Activated naive CD4-positive, alpha-beta T cell treated with Interleukin-2 at 50 U/mL for 16 hours (primary cell): ENCODE results near the gene SNX32.

Experiments used
- DNase-seq: peaks from one replicate; pipeline ENCODE4 v3.0.0-alpha.2; 2020

Gene SNX32

GRCh38 chr11:65869643-65870306, 36.0 kb downstream of the SNX32 start:
- DNase-seq, result no peak

GRCh38 chr11:65870307-65870658, 36.5 kb downstream of the SNX32 start:
- no peak for DNase-seq

GRCh38 chr11:65870706-65871681, 37.2 kb downstream of the SNX32 start:
- DNase-seq, result no peak

DNA sequence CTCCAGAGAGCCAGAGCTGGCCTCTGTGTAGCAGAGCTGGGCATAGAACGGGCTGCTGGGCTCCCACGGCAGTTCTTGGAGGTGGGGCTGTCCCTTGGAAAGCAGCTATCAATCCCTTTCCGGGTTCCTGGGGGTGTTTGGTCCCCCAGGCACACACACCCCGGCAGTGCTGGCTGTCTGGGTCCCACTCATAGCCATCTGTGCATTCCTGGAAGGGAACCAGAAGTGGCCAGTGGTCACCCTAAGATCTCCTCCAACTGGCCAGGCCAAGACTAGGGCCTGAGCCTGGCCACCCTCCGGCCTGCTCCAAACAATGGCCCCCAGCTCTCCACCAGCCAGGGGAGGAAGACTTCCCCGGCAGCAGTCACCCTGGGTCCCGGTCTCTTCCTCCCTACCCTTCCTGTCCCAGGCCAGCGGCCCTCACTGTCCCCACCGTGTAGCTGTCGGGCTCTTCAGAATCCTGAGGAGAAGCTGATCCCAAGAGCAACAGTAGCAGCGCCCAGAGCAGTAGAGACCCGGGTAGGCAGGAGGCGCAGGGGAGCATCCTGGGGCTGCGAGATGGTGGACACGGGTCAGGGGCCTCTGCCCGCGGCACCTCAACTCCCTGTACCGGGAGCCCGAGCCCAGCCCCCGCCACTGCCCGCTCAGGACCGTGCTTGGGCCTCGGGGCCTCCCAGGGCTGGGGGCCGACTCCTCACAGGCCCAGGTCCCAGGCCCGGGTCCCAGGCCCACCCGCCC, 38.2 kb downstream of the SNX32 start:
- DNase-seq, result no peak

DNA sequence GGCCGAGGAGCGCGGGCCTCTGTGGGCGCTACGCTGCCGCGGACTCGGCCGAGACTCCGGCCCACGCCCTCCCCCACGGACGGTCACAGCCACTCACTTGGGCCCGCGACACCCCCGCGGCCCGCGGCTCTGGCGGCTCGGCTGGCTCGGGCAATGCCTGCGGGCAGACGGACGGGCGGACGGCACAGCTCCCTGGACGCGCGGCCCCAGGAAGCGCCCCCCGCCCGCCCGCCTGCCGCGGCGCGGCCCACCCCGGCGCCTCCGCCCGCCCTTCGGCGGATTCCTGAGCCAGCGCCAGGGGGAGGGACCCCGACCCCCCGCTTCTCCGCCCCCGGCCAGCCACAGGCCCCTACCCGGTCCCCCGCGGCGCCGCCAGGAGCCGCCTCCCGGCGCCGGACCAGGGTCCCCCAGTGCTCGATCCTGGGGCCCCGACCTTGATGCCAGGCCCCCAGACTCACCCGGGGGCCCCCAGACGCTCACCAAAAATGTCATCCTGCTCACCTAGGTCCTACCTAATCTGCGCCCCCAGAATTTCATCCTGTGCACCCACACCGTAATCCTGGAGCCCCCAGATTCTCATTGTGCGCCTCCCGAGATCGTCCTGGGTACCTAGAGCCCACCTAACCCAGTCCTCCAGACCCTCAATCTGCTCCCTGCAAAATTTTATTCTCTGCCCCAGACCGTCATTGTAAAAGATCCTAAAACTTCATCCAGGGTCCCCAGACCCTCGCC, 39.0 kb downstream of the SNX32 start, which contains the start of gene EFEMP2:
Gene EFEMP2, minus strand, starts transcription at position 215 of the 732 bp plus-strand sequence. CDS start 446 bp downstream, outside the sequence.
- no peak for DNase-seq

- DNase-seq, result peak; percentile 95
These were observed 39.8 kb downstream of the SNX32 start for GRCh38 chr11:65873318-65874156.

DNA sequence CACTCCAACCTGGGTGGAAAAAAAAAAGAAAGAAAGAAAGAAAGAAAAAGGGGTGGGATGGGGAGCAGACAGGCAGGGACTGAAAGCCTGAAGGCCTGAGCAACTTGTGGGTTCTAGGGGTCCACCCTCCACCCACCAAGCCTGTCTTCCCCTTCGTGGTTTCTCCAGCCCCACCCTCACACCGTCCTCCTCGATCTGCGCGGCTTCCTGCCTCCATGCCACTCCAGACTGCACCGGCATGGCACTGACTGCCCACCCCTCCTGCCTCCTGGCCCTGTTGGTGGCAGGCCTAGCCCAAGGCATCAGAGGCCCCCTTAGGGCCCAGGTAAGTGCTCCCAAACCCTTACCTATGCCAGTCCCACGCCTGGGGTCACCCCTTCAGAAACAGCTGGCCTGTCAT, 45.9 kb downstream of the SNX32 start, which contains the start of gene CTSW:
Gene CTSW, plus strand, starts transcription at position 221 of the 400 bp plus-strand sequence. Its CDS starts 18 bp downstream, at position 239.
- DNase-seq, result peak; percentile 38

- DNase-seq, result no peak
These were observed 46.3 kb downstream of the SNX32 start for GRCh38 chr11:65880027-65880426.

- DNase-seq, result no peak
These were observed 47.2 kb downstream of the SNX32 start for GRCh38 chr11:65880844-65881421.

- no peak for DNase-seq
These were observed 48.6 kb downstream of the SNX32 start for GRCh38 chr11:65882120-65883057.

DNA sequence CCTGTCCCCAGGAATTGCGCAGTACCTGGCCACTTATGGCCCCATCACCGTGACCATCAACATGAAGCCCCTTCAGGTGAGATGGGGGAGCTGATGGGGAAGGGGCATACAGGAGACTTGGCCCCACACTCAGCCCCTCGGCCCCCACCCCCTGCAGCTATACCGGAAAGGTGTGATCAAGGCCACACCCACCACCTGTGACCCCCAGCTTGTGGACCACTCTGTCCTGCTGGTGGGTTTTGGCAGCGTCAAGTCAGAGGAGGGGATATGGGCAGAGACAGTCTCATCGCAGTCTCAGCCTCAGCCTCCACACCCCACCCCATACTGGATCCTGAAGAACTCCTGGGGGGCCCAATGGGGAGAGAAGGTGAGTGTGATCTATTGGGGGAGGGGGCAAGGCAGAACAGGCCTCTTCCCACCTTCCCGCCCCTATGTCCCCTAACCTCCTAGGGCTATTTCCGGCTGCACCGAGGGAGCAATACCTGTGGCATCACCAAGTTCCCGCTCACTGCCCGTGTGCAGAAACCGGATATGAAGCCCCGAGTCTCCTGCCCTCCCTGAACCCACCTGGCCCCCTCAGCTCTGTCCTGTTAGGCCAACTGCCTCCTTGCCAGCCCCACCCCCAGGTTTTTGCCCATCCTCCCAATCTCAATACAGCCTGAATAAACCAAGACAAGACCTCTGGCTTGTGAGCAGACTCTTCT, 49.4 kb downstream of the SNX32 start:
- DNase-seq, result no peak

GRCh38 chr11:65883786-65884715, 50.3 kb downstream of the SNX32 start:
- DNase-seq, result no peak

- peak; percentile 85 for DNase-seq
These were observed 50.9 kb downstream of the SNX32 start for GRCh38 chr11:65884716-65885092.

- no peak for DNase-seq
These were observed 51.5 kb downstream of the SNX32 start for GRCh38 chr11:65885231-65885630.

- no peak for DNase-seq
These were observed 52.2 kb downstream of the SNX32 start for GRCh38 chr11:65885808-65886536.

DNA sequence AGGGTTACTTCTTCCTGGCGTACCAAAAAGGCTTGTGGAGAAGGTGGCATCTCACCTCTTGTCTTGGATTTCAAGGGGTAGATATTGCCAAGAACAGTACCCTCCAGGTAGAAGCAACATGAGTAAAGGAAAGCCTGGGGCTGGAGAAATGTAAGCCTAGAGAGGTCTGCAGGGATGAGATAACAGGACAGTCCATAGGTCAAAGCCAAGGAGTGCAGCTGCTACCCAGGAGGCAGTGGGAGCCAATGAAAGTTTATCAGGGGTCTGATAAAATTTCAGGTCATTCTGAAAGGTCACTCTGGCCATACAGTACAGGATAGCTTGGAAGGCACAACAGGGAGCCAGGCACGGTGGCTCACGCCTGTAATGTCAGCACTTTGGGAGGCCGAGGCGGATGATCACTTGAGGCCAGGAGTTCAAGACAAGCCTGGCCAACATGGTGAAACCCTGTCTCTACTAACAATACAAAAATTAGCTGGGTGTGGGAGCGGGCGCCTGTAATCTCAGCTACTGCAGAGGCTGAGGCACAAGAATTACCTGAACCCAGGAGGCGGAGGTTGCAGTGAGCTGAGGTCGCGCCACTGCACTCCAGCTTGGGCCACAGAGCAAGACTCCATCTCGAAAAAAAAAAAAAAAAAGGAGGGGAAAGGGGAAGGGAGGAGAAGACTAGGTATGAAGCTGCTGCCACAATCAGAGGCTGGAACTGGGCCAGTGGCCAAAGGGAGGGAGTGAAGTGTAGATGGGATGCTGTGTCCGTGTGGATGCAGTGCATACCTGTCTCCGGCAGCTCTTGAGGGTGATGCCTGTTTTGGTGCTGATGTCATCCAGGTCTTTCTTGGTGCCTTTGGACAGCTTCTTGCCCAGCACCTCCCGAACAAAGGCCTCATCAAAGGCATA, 53.3 kb downstream of the SNX32 start:
- no peak for DNase-seq
